ENCODE measurements around the gene DNAJC24. TPM values are rescaled to one million over a fixed set of nuclear protein-coding genes. Genes with fewer than 3 reads are reported as not detected.

Gene DNAJC24
- polyA plus RNA-seq, 1 donor from 2014 or later = 47.3 TPM

DNA sequence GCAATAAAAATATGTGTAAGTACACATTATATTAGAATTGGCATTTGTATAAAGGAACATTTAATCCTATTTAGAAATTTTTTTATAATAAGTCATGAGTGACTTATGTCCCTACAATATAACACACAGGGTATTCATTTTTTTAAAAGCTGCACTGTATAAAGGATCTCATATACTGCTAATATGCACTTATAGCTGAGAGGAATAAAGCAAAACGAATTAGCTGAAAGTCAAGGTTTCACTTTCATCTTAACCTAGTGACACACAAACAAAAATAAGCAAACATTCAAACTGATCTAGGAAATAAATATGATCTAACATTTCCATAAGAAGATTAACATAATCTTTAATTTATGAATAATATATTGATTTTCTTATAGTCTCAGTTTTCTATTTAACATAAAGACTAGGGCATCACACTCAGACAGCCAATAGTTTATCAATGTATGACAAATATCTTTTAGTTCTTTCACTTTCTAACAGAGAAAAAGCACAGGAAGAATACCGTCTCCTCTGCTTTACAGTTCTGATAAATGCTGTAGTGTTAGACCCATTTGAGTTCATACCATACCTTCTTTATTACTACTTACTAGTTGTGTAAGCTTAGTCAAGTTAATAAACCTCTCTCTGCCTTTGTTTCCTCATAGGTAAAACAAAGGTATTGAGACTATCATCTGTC is 43.1 kb upstream of the DNAJC24 start:
- TF ChIP-seq EP300 (conservative IDR thresholded peaks at IDR 0.05; ENCODE audit: poor library complexity, severe bottlenecking) = no peak
- TF ChIP-seq MXI1 (conservative IDR thresholded peaks at IDR 0.05; ENCODE audit: poor library complexity, severe bottlenecking) = no peak
- no peak for TF ChIP-seq POLR2AphosphoS5 (IDR thresholded peaks at IDR 0.05)
- TF ChIP-seq, protein P1, sequence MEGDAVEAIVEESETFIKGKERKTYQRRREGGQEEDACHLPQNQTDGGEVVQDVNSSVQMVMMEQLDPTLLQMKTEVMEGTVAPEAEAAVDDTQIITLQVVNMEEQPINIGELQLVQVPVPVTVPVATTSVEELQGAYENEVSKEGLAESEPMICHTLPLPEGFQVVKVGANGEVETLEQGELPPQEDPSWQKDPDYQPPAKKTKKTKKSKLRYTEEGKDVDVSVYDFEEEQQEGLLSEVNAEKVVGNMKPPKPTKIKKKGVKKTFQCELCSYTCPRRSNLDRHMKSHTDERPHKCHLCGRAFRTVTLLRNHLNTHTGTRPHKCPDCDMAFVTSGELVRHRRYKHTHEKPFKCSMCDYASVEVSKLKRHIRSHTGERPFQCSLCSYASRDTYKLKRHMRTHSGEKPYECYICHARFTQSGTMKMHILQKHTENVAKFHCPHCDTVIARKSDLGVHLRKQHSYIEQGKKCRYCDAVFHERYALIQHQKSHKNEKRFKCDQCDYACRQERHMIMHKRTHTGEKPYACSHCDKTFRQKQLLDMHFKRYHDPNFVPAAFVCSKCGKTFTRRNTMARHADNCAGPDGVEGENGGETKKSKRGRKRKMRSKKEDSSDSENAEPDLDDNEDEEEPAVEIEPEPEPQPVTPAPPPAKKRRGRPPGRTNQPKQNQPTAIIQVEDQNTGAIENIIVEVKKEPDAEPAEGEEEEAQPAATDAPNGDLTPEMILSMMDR (IDR thresholded peaks at IDR 0.05; ENCODE audit: poor library complexity, severe bottlenecking) = no peak
- no peak for TF ChIP-seq TAF1 (IDR thresholded peaks at IDR 0.05; ENCODE audit: low read depth)
- TF ChIP-seq SMC3 (conservative IDR thresholded peaks at IDR 0.05; ENCODE audit: poor library complexity) = no peak
- TF ChIP-seq EZH2 (IDR thresholded peaks at IDR 0.05; ENCODE audit: borderline replicate concordance, insufficient read depth, low read length, poor library complexity, severe bottlenecking) = no peak
- no peak for TF ChIP-seq RAD21 (conservative IDR thresholded peaks at IDR 0.05)
- TF ChIP-seq, protein P2, sequence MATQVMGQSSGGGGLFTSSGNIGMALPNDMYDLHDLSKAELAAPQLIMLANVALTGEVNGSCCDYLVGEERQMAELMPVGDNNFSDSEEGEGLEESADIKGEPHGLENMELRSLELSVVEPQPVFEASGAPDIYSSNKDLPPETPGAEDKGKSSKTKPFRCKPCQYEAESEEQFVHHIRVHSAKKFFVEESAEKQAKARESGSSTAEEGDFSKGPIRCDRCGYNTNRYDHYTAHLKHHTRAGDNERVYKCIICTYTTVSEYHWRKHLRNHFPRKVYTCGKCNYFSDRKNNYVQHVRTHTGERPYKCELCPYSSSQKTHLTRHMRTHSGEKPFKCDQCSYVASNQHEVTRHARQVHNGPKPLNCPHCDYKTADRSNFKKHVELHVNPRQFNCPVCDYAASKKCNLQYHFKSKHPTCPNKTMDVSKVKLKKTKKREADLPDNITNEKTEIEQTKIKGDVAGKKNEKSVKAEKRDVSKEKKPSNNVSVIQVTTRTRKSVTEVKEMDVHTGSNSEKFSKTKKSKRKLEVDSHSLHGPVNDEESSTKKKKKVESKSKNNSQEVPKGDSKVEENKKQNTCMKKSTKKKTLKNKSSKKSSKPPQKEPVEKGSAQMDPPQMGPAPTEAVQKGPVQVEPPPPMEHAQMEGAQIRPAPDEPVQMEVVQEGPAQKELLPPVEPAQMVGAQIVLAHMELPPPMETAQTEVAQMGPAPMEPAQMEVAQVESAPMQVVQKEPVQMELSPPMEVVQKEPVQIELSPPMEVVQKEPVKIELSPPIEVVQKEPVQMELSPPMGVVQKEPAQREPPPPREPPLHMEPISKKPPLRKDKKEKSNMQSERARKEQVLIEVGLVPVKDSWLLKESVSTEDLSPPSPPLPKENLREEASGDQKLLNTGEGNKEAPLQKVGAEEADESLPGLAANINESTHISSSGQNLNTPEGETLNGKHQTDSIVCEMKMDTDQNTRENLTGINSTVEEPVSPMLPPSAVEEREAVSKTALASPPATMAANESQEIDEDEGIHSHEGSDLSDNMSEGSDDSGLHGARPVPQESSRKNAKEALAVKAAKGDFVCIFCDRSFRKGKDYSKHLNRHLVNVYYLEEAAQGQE (IDR thresholded peaks at IDR 0.05; ENCODE audit: borderline replicate concordance) = no peak

DNA sequence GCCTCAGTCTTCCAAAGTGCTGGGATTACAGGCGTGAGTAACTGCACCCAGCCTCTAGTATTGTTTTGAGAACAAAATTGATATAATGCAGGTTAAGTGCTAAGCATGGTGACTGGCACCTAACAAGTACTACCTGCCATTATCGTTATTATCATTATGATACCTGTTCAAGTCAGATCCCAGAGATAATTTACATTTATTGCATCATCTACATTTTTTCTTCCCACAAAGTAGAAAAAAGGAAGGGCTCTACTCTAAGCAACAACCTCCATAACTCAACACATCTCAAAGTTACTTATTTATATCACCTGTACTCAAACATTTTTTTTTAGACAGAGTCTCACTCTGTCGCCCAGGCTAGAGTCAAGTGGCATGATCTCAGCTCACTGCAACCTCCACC is 42.2 kb upstream of the DNAJC24 start:
- H3K27me3 ChIP-seq (ENCODE audit: insufficient read depth, low read depth, low read length) = no peaks in the 10 kb centered on the region
- no peak overlapping the region for H3K4me3 ChIP-seq (ENCODE audit: low read length)
- H3K4me2 ChIP-seq (ENCODE audit: low read length) = no peak overlapping the region
- H2AFZ ChIP-seq (ENCODE audit: low read depth, low read length) = no peak overlapping the region
- TF ChIP-seq, protein P1 (IDR thresholded peaks at IDR 0.05; ENCODE audit: poor library complexity, severe bottlenecking) = no peak
- TF ChIP-seq TAF1 (IDR thresholded peaks at IDR 0.05; ENCODE audit: low read depth) = no peak
- TF ChIP-seq, protein P2 (IDR thresholded peaks at IDR 0.05; ENCODE audit: borderline replicate concordance) = no peak
- no peak for TF ChIP-seq EZH2 (IDR thresholded peaks at IDR 0.05; ENCODE audit: borderline replicate concordance, insufficient read depth, low read length, poor library complexity, severe bottlenecking)
- TF ChIP-seq RAD21 (conservative IDR thresholded peaks at IDR 0.05) = no peak
- TF ChIP-seq MXI1 (conservative IDR thresholded peaks at IDR 0.05; ENCODE audit: poor library complexity, severe bottlenecking) = no peak
- no peak overlapping the region for H3K27ac ChIP-seq (ENCODE audit: low read length)
- peaks cover 4% of the 10 kb centered on the region for H3F3A ChIP-seq (ENCODE audit: insufficient read depth, low read length, poor library complexity, severe bottlenecking)
- H4K20me1 ChIP-seq (ENCODE audit: insufficient read depth) = no peaks in the 10 kb centered on the region
- no peaks in the 10 kb centered on the region for H3K9me2 ChIP-seq (ENCODE audit: insufficient read depth, low read length)
- no peak overlapping the region for H3K9ac ChIP-seq (ENCODE audit: low read length)
- no peaks in the 10 kb centered on the region for H3K36me3 ChIP-seq (ENCODE audit: insufficient read depth, low read length)
- no peaks in the 10 kb centered on the region for H3K9me3 ChIP-seq (ENCODE audit: low read length)
- no peaks in the 10 kb centered on the region for H3K79me2 ChIP-seq (replicated peaks; ENCODE audit: insufficient read depth, low read length)

More for the DNA sequence above, 43.1 kb upstream of the DNAJC24 start:
- Histone ChIP-seq H3K9ac (ENCODE audit: low read length) (no peak overlapping the region), H3K9me2 (ENCODE audit: insufficient read depth, low read length) (no peaks in the 10 kb centered on the region), H3K4me3 (ENCODE audit: low read length) (no peak overlapping the region), H3K79me2 (replicated peaks; ENCODE audit: insufficient read depth, low read length) (no peaks in the 10 kb centered on the region), H4K20me1 (ENCODE audit: insufficient read depth) (no peaks in the 10 kb centered on the region), H3K4me2 (ENCODE audit: low read length) (no peak overlapping the region), H3K9me3 (ENCODE audit: low read length) (no peaks in the 10 kb centered on the region), H3K27ac (ENCODE audit: low read length) (no peak overlapping the region), H3F3A (ENCODE audit: insufficient read depth, low read length, poor library complexity, severe bottlenecking) (peaks cover 4% of the 10 kb centered on the region), H2AFZ (ENCODE audit: low read depth, low read length) (no peak overlapping the region), H3K36me3 (ENCODE audit: insufficient read depth, low read length) (no peaks in the 10 kb centered on the region), H3K27me3 (ENCODE audit: insufficient read depth, low read depth, low read length) (no peaks in the 10 kb centered on the region)
